H9 (cell line): ENCODE results near the gene KPNA1. TPM values are rescaled to one million over a fixed set of nuclear protein-coding genes. Genes with fewer than 3 reads are reported as not detected.

Source experiments
- DNase-seq: peaks from one replicate; pipeline ENCODE4 v3.0.0-alpha.2; 2017
- H2AFZ ChIP-seq: one replicate; pipeline ENCODE4 v1.6.1; 2013; ENCODE audit warnings: mild to moderate bottlenecking, low read length, control low read depth, moderate library complexity
- H2AK5ac ChIP-seq: 2 replicates; pipeline ENCODE4 v1.6.1; 2013; ENCODE audit warnings: low read length, control low read depth, mixed read lengths; ENCODE audit not compliant: insufficient read length
- H2BK120ac ChIP-seq: one replicate; pipeline ENCODE4 v1.6.1; 2013; ENCODE audit warnings: low read depth, mild to moderate bottlenecking, low read length, control low read depth, inconsistent platforms; ENCODE audit not compliant: poor library complexity, severe bottlenecking
- H2BK12ac ChIP-seq: 2 replicates; pipeline ENCODE4 v1.6.1; 2013; ENCODE audit warnings: low read length, control low read depth, mixed read lengths, low read depth; ENCODE audit not compliant: insufficient read length
- H2BK15ac ChIP-seq: 2 replicates; pipeline ENCODE4 v1.6.1; 2013; ENCODE audit warnings: low read depth, low read length, control low read depth
- H2BK20ac ChIP-seq: one replicate; pipeline ENCODE4 v1.6.1; 2013; ENCODE audit warnings: low read depth, mild to moderate bottlenecking, low read length, control low read depth, inconsistent platforms; ENCODE audit not compliant: poor library complexity, severe bottlenecking
- H2BK5ac ChIP-seq: 2 replicates; pipeline ENCODE4 v1.6.1; 2013; ENCODE audit warnings: low read length, control low read depth, mixed read lengths; ENCODE audit not compliant: insufficient read length
- H3K14ac ChIP-seq: 2 replicates; pipeline ENCODE4 v1.6.1; 2013; ENCODE audit warnings: low read length, control low read depth; ENCODE audit not compliant: insufficient read depth
- H3K18ac ChIP-seq: 2 replicates; pipeline ENCODE4 v1.6.1; 2013; ENCODE audit warnings: low read depth, mild to moderate bottlenecking, mixed read lengths, low read length, control low read depth; ENCODE audit not compliant: insufficient read length
- H3K23ac ChIP-seq: 2 replicates; pipeline ENCODE4 v1.6.1; 2013; ENCODE audit warnings: low read length, control low read depth, mixed read lengths, low read depth; ENCODE audit not compliant: insufficient read length
- H3K23me2 ChIP-seq: 2 replicates; pipeline ENCODE4 v1.6.1; 2013; ENCODE audit warnings: low read depth, mild to moderate bottlenecking, mixed read lengths, low read length, control low read depth; ENCODE audit not compliant: insufficient read length, poor library complexity, severe bottlenecking
- H3K27ac ChIP-seq: 2 replicates; pipeline ENCODE4 v1.5.1; 2013; ENCODE audit warnings: low read length, control low read depth, mixed read lengths, low read depth; ENCODE audit not compliant: insufficient read length
- H3K27me3 ChIP-seq: 2 replicates; pipeline ENCODE4 v1.6.1; 2013; ENCODE audit warnings: low read length, control low read depth, inconsistent platforms; ENCODE audit not compliant: insufficient read depth
- H3K4ac ChIP-seq: 2 replicates; pipeline ENCODE4 v1.6.1; 2013; ENCODE audit warnings: low read depth, mild to moderate bottlenecking, control low read depth, inconsistent platforms, low read length, moderate library complexity
- H3K4me1 ChIP-seq: 2 replicates; pipeline ENCODE4 v1.6.1; 2013; ENCODE audit warnings: low read length, control low read depth, inconsistent platforms; ENCODE audit not compliant: insufficient read depth
- H3K4me2 ChIP-seq: 2 replicates; pipeline ENCODE4 v1.6.1; 2013; ENCODE audit warnings: low read length, control low read depth, mixed read lengths; ENCODE audit not compliant: insufficient read length, insufficient read depth
- H3K56ac ChIP-seq: 2 replicates; pipeline ENCODE4 v1.6.1; 2013; ENCODE audit warnings: low read depth, mild to moderate bottlenecking, mixed read lengths, low read length, control low read depth; ENCODE audit not compliant: insufficient read length
- H3K79me1 ChIP-seq: 2 replicates; pipeline ENCODE4 v1.6.1; 2013; ENCODE audit warnings: low read depth, mild to moderate bottlenecking, moderate library complexity, low read length, control low read depth, inconsistent platforms; ENCODE audit not compliant: insufficient read depth, poor library complexity, severe bottlenecking
- H3K79me2 ChIP-seq: 2 replicates; pipeline ENCODE4 v1.6.1; 2013; ENCODE audit warnings: low read length, control low read depth, inconsistent platforms; ENCODE audit not compliant: insufficient read depth
- H3K9ac ChIP-seq: 2 replicates; pipeline ENCODE4 v1.6.1; 2013; ENCODE audit warnings: low read length, control low read depth, mixed read lengths; ENCODE audit not compliant: insufficient read length; ENCODE audit errors: extremely low read depth
- H3K9me3 ChIP-seq: one replicate; pipeline ENCODE4 v1.6.1; 2013; ENCODE audit warnings: low read depth, low read length, inconsistent platforms; ENCODE audit not compliant: control insufficient read depth
- H3T11ph ChIP-seq: one replicate; pipeline ENCODE4 v1.6.1; 2013; ENCODE audit warnings: mild to moderate bottlenecking, low read length, control low read depth, inconsistent platforms
- H4K20me1 ChIP-seq: one replicate; pipeline ENCODE4 v1.6.1; 2013; ENCODE audit not compliant: control insufficient read depth, insufficient read length, insufficient read depth
- H4K5ac ChIP-seq: 2 replicates; pipeline ENCODE4 v1.6.1; 2013; ENCODE audit warnings: low read depth, mild to moderate bottlenecking, mixed read lengths, low read length, control low read depth; ENCODE audit not compliant: insufficient read length
- H4K8ac ChIP-seq: replicated peaks from 2 replicates; pipeline ENCODE4 v1.6.1; 2013; ENCODE audit warnings: low read length, control low read depth, mixed read lengths, low read depth; ENCODE audit not compliant: insufficient read length
- H4K91ac ChIP-seq: 2 replicates; pipeline ENCODE4 v1.6.1; 2013; ENCODE audit warnings: low read depth, mild to moderate bottlenecking, moderate library complexity, mixed read lengths, low read length, control low read depth; ENCODE audit not compliant: insufficient read length
- H3K27ac Mint-ChIP-seq, 3 experiments: 2 replicates in 2 of 3; 3 replicates in 1 of 3; pipeline ENCODE4 v1.8.0; 2020 to 2021; ENCODE audit warnings: mixed read lengths in 3 of 3, mild to moderate bottlenecking in 1 of 3, moderate library complexity in 1 of 3
- H3K27me3 Mint-ChIP-seq: 2 replicates; pipeline ENCODE4 v1.8.0; 2021; ENCODE audit warnings: low read depth, mild to moderate bottlenecking, moderate library complexity, mixed read lengths
- H3K36me3 Mint-ChIP-seq, 3 experiments: 2 replicates in 2 of 3; 3 replicates in 1 of 3; pipeline ENCODE4 v1.8.0; 2020 to 2021; ENCODE audit warnings: low read depth in 3 of 3, mixed read lengths in 3 of 3; ENCODE audit not compliant: insufficient read depth in 1 of 3
- H3K4me1 Mint-ChIP-seq, 2 experiments: 2 replicates each; pipeline ENCODE4 v1.8.0; 2020; ENCODE audit warnings: mixed read lengths in 2 of 2
- H3K4me3 Mint-ChIP-seq, 2 experiments: 2 replicates in 1 of 2; 3 replicates in 1 of 2; pipeline ENCODE4 v1.8.0; 2020 to 2021; ENCODE audit warnings: mild to moderate bottlenecking in 2 of 2, mixed read lengths in 2 of 2, moderate library complexity in 1 of 2
- H3K9me3 Mint-ChIP-seq, 2 experiments: 2 replicates in 1 of 2; 3 replicates in 1 of 2; pipeline ENCODE4 v1.8.0; 2020; ENCODE audit warnings: mild to moderate bottlenecking in 2 of 2, mixed read lengths in 2 of 2, moderate library complexity in 1 of 2
- WGBS: extraction: QIAGEN DNeasy Blood & Tissue Kit; methylation state at CpG from one replicate; pipeline ENCODE4 v1.1.7; 2013; ENCODE audit warnings: missing lambda C conversion rate, low lambda C conversion rate, mixed read lengths; ENCODE audit not compliant: insufficient read length; ENCODE audit errors: extremely low coverage; 5-methylcytosine and 5-hydroxymethylcytosine counted together
- total RNA-seq: library from RNA; stranded (reverse); gene quantifications from 2 replicates; pipeline ENCODE4 v1.2.1, GENCODE V29; 2021
- TF ChIP-seq, protein P1 (sequence below): fragments of 200-600 bp; sonication (generic); conservative IDR thresholded peaks from 3 replicates; pipeline ENCODE4 v1.8.0; 2021; ENCODE audit warnings: antibody characterized with exemption, mild to moderate bottlenecking

KPNA1 gene
- total RNA-seq, 1 experiment from 2014 or later, result 71.7 TPM

DNA sequence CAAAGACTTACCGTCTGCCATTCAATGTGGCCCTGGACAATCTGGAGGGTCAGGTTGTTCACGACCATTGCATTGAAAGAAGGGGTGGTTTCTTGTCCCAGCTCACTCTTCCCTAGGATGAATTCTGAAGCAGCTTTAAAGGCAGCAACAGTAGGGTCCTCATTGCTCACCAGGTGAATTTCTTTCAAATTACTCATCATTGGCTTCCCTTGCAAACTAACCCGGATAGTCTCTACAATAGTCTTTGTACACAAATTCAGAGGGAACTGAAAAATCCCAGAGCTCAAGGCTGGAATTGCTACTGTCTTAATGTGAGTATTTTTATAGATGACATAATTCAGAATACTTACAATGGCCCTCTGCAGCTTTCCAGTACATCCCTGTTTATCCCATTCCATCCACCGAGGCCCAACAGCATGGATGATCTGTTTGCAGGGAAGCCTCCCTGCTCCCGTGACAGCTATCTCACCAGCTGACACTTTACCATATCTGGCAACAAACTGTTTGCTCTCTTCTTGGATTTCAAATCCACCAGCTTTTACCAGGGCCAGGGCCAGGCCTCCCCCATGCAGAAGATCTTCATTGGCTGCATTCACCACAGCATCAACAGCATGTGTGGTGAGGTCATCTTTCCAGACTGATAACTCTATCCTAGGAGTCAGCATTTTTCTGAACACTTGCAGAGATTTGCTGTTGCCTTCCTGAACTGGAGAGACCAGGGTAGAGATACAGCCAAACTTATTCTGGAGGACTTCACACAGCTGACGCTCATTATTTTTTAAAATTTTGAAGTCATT, 40.7 kb upstream of the KPNA1 start:
- Histone ChIP-seq H3K4ac (no peak overlapping the region), H2AK5ac (no peak overlapping the region), H3K56ac (no peak overlapping the region), H3K4me1 (peaks cover 7% of the 10 kb centered on the region), H3K23ac (no peak overlapping the region), H4K8ac (no peak overlapping the region), H4K5ac (no peak overlapping the region), H3K79me1 (no peaks in the 10 kb centered on the region), H2BK20ac (no peak overlapping the region), H3K14ac (no peak overlapping the region), H3K27ac (no peak overlapping the region), H3K4me2 (no peak overlapping the region), H2AFZ (no peak overlapping the region), H2BK120ac (no peak overlapping the region), H2BK12ac (no peak overlapping the region), H3K23me2 (no peaks in the 10 kb centered on the region), H2BK15ac (no peak overlapping the region), H3K9me3 (no peaks in the 10 kb centered on the region), H3T11ph (no peak overlapping the region), H2BK5ac (no peak overlapping the region), H3K79me2 (no peaks in the 10 kb centered on the region), H4K20me1 (no peaks in the 10 kb centered on the region), H3K9ac (no peak overlapping the region), H3K18ac (no peak overlapping the region), H3K27me3 (no peaks in the 10 kb centered on the region), H4K91ac (no peak overlapping the region)
- no peaks in the 10 kb centered on the region for H3K9me3 Mint-ChIP-seq
- no CpG with 5 or more reads among the region's 6 CpGs for WGBS
- TF ChIP-seq, protein P1, sequence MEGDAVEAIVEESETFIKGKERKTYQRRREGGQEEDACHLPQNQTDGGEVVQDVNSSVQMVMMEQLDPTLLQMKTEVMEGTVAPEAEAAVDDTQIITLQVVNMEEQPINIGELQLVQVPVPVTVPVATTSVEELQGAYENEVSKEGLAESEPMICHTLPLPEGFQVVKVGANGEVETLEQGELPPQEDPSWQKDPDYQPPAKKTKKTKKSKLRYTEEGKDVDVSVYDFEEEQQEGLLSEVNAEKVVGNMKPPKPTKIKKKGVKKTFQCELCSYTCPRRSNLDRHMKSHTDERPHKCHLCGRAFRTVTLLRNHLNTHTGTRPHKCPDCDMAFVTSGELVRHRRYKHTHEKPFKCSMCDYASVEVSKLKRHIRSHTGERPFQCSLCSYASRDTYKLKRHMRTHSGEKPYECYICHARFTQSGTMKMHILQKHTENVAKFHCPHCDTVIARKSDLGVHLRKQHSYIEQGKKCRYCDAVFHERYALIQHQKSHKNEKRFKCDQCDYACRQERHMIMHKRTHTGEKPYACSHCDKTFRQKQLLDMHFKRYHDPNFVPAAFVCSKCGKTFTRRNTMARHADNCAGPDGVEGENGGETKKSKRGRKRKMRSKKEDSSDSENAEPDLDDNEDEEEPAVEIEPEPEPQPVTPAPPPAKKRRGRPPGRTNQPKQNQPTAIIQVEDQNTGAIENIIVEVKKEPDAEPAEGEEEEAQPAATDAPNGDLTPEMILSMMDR, result no peak
- no peak for DNase-seq
- H3K36me3 Mint-ChIP-seq, result no peaks in the 10 kb centered on the region; a peak in 1 of 7 replicates
- H3K27me3 Mint-ChIP-seq, result no peaks in the 10 kb centered on the region
- H3K4me1 Mint-ChIP-seq, result peaks cover 16 to 22% of the 10 kb centered on the region in 2 experiments
- no peak overlapping the region for H3K27ac Mint-ChIP-seq
- H3K4me3 Mint-ChIP-seq, result no peak overlapping the region
